ENCODE data around the gene NDC1.
"Not testable (repeated sequence)": the region's sequence is repeated elsewhere in the genome, so short reads cannot be mapped to it uniquely, and the experiment has no call there.

Gene NDC1

GRCh38 chr1:53766194-53766742 lies 71.8 kb downstream of the NDC1 start:
- TF ChIP-seq ZFX (IDR thresholded peaks at IDR 0.05; ENCODE audit: borderline replicate concordance) (no peak), CTCF (IDR thresholded peaks at IDR 0.05) (no peak)
- no peak overlapping the region for H3K27ac ChIP-seq

GRCh38 chr1:53765657-53766056 lies 72.4 kb downstream of the NDC1 start:
- no peak for TF ChIP-seq CTCF (IDR thresholded peaks at IDR 0.05)
- no peak for TF ChIP-seq ZFX (IDR thresholded peaks at IDR 0.05; ENCODE audit: borderline replicate concordance)
- H3K27ac ChIP-seq = no peak overlapping the region

GRCh38 chr1:53763911-53764310 lies 74.2 kb downstream of the NDC1 start:
- H3K27ac ChIP-seq = no peak overlapping the region
- TF ChIP-seq CTCF (IDR thresholded peaks at IDR 0.05) = no peak
- no peak for TF ChIP-seq ZFX (IDR thresholded peaks at IDR 0.05; ENCODE audit: borderline replicate concordance)

GRCh38 chr1:53763461-53763860 lies 74.6 kb downstream of the NDC1 start:
- H3K27ac ChIP-seq = no peak overlapping the region
- TF ChIP-seq ZFX (IDR thresholded peaks at IDR 0.05; ENCODE audit: borderline replicate concordance) (no peak), CTCF (IDR thresholded peaks at IDR 0.05) (no peak)

GRCh38 chr1:53760497-53760896 lies 77.6 kb downstream of the NDC1 start:
- not testable (repeated sequence) for H3K27ac ChIP-seq

GRCh38 chr1:53755874-53756273 lies 82.2 kb downstream of the NDC1 start:
- H3K27ac ChIP-seq = no peak overlapping the region
- TF ChIP-seq ZFX (IDR thresholded peaks at IDR 0.05; ENCODE audit: borderline replicate concordance) = no peak
- no peak for TF ChIP-seq CTCF (IDR thresholded peaks at IDR 0.05)

GRCh38 chr1:53754484-53755312 lies 83.4 kb downstream of the NDC1 start:
- TF ChIP-seq CTCF (IDR thresholded peaks at IDR 0.05) = peak; percentile 82
- no peak for TF ChIP-seq ZFX (IDR thresholded peaks at IDR 0.05; ENCODE audit: borderline replicate concordance)
- no peak overlapping the region for H3K27ac ChIP-seq
